ENCODE data around the gene KDSR.

Gene KDSR

GRCh38 chr18:63367053-63367953, at the start of gene KDSR:
Gene KDSR (minus strand): TSS chr18:63367206. CDS start chr18:63367118, 88 bp downstream.
- peak; percentile 100 for DNase-seq (ENCODE audit: low read depth, low spot score)

- no peak for DNase-seq (ENCODE audit: low read depth, low spot score)
These were observed 45.9 kb upstream of the KDSR start for GRCh38 chr18:63412953-63413352.

GRCh38 chr18:63410792-63411191, 43.8 kb upstream of the KDSR start:
- peak; percentile 43 for DNase-seq (ENCODE audit: low read depth, low spot score)

- peak; percentile 29 for DNase-seq (ENCODE audit: low read depth, low spot score)
These were observed 42.3 kb upstream of the KDSR start for GRCh38 chr18:63409301-63409700.

- DNase-seq (ENCODE audit: low read depth, low spot score) = no peak
These were observed 40.7 kb upstream of the KDSR start for GRCh38 chr18:63407734-63408133.

GRCh38 chr18:63405986-63406385, 39.0 kb upstream of the KDSR start:
- DNase-seq (ENCODE audit: low read depth, low spot score) = no peak

GRCh38 chr18:63402246-63403162, 35.5 kb upstream of the KDSR start:
- no peak for DNase-seq (ENCODE audit: low read depth, low spot score)

- no peak for DNase-seq (ENCODE audit: low read depth, low spot score)
These were observed 32.3 kb upstream of the KDSR start for GRCh38 chr18:63399300-63399699.

GRCh38 chr18:63397349-63397748, 30.3 kb upstream of the KDSR start:
- no peak for DNase-seq (ENCODE audit: low read depth, low spot score)

- no peak for DNase-seq (ENCODE audit: low read depth, low spot score)
These were observed 28.5 kb upstream of the KDSR start for GRCh38 chr18:63395503-63395902.

GRCh38 chr18:63394954-63395353, 27.9 kb upstream of the KDSR start:
- DNase-seq (ENCODE audit: low read depth, low spot score) = no peak

- DNase-seq (ENCODE audit: low read depth, low spot score) = no peak
These were observed 20.9 kb upstream of the KDSR start for GRCh38 chr18:63387861-63388260.

- DNase-seq (ENCODE audit: low read depth, low spot score) = no peak
These were observed 15.8 kb upstream of the KDSR start for GRCh38 chr18:63382843-63383242.

GRCh38 chr18:63379639-63379962, 12.6 kb upstream of the KDSR start:
- DNase-seq (ENCODE audit: low read depth, low spot score) = no peak

- DNase-seq (ENCODE audit: low read depth, low spot score) = no peak
These were observed 12.1 kb upstream of the KDSR start for GRCh38 chr18:63378919-63379638.

- no peak for DNase-seq (ENCODE audit: low read depth, low spot score)
These were observed 10.4 kb upstream of the KDSR start for GRCh38 chr18:63377275-63377980.

- DNase-seq (ENCODE audit: low read depth, low spot score) = no peak
These were observed 9.5 kb upstream of the KDSR start for GRCh38 chr18:63376538-63376937.

GRCh38 chr18:63374540-63374939, 7.5 kb upstream of the KDSR start:
- no peak for DNase-seq (ENCODE audit: low read depth, low spot score)

- DNase-seq (ENCODE audit: low read depth, low spot score) = no peak
These were observed 6.2 kb upstream of the KDSR start for GRCh38 chr18:63373161-63373560.

GRCh38 chr18:63368611-63369010, 1.6 kb upstream of the KDSR start:
- no peak for DNase-seq (ENCODE audit: low read depth, low spot score)
